PFSK-1 (cell line): ENCODE data around the gene TBC1D30.

Experiments used
- FOXP2 ChIP-seq: optimal IDR thresholded peaks from 2 replicates; pipeline ENCODE3; 2011; ENCODE audit warnings: borderline replicate concordance, control low read depth, inconsistent platforms; ENCODE audit not compliant: insufficient read depth; ENCODE audit errors: extremely low read length, extremely low read depth
- POLR2AphosphoS5 ChIP-seq: IDR thresholded peaks from 2 replicates; pipeline ENCODE4 v1.6.1; 2012; ENCODE audit warnings: low read depth, mild to moderate bottlenecking, control low read depth, low read length, moderate library complexity
- SIN3A ChIP-seq: IDR thresholded peaks from 2 replicates; pipeline ENCODE4 v1.6.1; 2012; ENCODE audit warnings: mild to moderate bottlenecking, low read length, moderate library complexity, borderline replicate concordance; ENCODE audit not compliant: insufficient read depth
- TAF1 ChIP-seq: IDR thresholded peaks from 2 replicates; pipeline ENCODE4 v1.6.1; 2012; ENCODE audit warnings: low read length, control low read depth, borderline replicate concordance; ENCODE audit not compliant: insufficient read depth
- TF ChIP-seq, protein P1 (sequence below), 2 experiments: IDR thresholded peaks; 2 replicates each; pipeline versions ENCODE4 v1.6.1 to v1.8.0; 2011 to 2012; ENCODE audit warnings: low read depth in 2 of 2, low read length in 2 of 2, control low read depth in 1 of 2, inconsistent platforms in 1 of 2, mild to moderate bottlenecking in 1 of 2, moderate library complexity in 1 of 2; ENCODE audit not compliant: insufficient read depth in 1 of 2

The TBC1D30 gene

DNA sequence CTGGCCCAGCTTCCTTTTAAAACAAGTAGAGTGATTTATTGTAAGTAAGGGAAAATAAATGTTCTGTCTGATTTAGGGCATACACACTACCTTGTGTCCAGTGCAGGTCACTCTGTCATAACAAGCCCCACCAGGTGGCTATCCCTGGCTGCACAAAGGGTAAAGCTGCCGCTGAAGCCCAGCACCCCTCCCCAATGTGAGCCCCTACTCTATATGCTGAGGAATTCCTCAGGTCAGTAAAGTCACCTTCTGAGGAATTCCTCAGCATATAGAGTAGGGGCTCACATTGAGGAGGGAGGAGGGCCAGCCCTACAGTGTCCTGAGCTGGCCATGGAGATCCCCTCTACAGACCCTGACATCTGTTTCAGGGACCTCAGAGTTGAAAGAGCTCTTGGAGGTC, 67.2 kb downstream of the TBC1D30 start:
- TF ChIP-seq TAF1 (no peak), POLR2AphosphoS5 (no peak), SIN3A (no peak)

DNA sequence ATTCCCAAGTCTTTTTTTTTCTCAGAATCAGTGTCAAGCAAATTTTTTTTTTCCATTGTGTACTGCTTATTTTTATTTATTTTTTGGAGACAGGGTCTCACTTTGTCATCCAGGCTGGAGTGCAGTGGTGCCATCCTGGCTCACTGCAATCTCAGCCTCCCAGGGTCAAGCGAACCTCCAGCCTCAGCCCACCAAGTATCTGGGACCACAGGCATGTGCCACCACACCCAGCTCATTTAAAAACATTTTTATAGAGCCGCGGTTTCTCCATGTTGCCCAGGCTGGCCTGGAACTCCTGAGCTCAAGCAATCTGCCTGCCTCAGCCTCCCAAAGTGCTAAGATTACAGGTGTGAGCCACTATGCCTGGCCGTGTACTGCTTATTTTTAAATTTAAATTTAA, 68.1 kb downstream of the TBC1D30 start:
- TF ChIP-seq, protein P1, sequence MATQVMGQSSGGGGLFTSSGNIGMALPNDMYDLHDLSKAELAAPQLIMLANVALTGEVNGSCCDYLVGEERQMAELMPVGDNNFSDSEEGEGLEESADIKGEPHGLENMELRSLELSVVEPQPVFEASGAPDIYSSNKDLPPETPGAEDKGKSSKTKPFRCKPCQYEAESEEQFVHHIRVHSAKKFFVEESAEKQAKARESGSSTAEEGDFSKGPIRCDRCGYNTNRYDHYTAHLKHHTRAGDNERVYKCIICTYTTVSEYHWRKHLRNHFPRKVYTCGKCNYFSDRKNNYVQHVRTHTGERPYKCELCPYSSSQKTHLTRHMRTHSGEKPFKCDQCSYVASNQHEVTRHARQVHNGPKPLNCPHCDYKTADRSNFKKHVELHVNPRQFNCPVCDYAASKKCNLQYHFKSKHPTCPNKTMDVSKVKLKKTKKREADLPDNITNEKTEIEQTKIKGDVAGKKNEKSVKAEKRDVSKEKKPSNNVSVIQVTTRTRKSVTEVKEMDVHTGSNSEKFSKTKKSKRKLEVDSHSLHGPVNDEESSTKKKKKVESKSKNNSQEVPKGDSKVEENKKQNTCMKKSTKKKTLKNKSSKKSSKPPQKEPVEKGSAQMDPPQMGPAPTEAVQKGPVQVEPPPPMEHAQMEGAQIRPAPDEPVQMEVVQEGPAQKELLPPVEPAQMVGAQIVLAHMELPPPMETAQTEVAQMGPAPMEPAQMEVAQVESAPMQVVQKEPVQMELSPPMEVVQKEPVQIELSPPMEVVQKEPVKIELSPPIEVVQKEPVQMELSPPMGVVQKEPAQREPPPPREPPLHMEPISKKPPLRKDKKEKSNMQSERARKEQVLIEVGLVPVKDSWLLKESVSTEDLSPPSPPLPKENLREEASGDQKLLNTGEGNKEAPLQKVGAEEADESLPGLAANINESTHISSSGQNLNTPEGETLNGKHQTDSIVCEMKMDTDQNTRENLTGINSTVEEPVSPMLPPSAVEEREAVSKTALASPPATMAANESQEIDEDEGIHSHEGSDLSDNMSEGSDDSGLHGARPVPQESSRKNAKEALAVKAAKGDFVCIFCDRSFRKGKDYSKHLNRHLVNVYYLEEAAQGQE (IDR thresholded peaks at IDR 0.05; ENCODE audit: insufficient read depth in 1 of 2, low read depth in 2 of 2, low read length in 2 of 2) = no peak
- TF ChIP-seq TAF1 = no peak
- no peak for TF ChIP-seq SIN3A
- TF ChIP-seq FOXP2 = no peak
- no peak for TF ChIP-seq POLR2AphosphoS5

DNA sequence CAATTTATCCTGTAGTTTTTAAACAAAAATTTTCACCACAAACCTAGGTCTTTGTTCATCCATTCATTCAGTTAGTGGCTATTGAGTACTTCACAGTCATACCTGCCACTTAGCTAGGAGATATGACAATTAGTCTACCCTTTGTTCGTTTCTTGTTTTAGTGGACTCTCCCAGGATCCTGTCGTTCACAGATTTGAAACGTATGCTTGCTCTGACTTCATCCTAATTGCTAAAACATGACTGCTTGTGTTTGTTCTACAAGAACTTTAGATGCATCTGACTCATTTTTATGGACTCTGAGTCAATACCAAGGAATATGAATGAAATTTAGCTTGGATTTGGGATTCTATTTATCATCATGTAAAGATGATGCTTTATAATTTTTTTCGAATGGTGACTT, 69.5 kb downstream of the TBC1D30 start:
- no peak for TF ChIP-seq TAF1
- no peak for TF ChIP-seq SIN3A
- TF ChIP-seq, protein P1 (IDR thresholded peaks at IDR 0.05; ENCODE audit: insufficient read depth in 1 of 2, low read depth in 2 of 2, low read length in 2 of 2) = no peak
- TF ChIP-seq FOXP2 = no peak
- TF ChIP-seq POLR2AphosphoS5 = no peak

DNA sequence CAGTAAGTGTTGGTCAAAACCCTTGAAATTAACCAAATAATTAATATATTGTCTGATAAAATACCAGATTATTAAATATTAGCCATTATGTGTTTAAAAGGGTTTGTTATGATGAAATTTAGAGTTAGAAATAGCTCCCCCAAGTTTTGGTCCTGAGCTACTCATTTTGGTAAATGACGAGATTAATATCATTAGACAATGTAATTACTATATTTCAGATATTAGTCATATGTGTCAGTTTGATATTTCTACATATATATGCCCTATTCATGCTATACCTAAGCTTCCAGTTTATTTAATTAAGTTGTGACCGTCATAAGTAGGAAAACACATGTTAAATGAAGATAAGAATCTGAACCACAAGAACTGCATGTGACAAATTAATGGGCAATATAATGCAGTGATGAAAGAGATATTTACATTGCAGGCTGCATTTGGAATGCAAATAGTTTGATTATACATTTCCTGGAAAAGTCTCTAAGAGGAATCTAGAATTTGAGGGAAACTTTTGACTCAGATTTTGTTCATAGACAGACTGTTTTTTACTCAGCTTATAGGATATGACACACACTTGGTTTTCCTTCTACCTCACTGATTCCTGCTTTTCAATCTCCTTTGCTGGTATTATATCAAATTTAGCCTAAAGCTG, 70.5 kb downstream of the TBC1D30 start:
- TF ChIP-seq POLR2AphosphoS5 (no peak), FOXP2 (no peak), SIN3A (no peak), TAF1 (no peak)
- TF ChIP-seq, protein P1 (IDR thresholded peaks at IDR 0.05; ENCODE audit: insufficient read depth in 1 of 2, low read depth in 2 of 2, low read length in 2 of 2) = no peak

DNA sequence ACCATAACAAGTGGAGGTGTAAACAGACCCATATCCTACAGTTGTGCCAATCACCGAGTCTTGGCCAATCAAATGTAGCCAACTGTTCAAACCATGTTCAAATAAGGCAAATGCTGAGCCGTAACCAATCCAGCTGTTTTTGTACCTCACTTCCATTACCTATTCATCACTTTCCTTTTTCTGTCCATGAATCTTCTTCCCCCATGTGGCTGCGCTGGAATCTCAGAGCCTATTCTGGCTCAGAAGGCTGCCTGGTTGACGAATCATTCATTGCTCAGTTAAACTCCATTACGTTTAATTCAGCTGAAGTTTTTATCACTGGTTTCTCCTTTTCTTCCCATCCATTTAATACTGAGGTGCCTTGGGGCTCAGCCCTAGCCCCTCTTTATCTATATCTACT, 71.1 kb downstream of the TBC1D30 start:
- no peak for TF ChIP-seq FOXP2
- TF ChIP-seq SIN3A = no peak
- TF ChIP-seq, protein P1 (IDR thresholded peaks at IDR 0.05; ENCODE audit: insufficient read depth in 1 of 2, low read depth in 2 of 2, low read length in 2 of 2) = no peak
- no peak for TF ChIP-seq POLR2AphosphoS5
- no peak for TF ChIP-seq TAF1
